ENCODE data around the gene METTL18. TPM values are rescaled to one million over a fixed set of nuclear protein-coding genes. Genes with fewer than 3 reads are reported as not detected.

METTL18 gene
- total RNA-seq, 1 donor from 2014 or later = 9.0 TPM

DNA sequence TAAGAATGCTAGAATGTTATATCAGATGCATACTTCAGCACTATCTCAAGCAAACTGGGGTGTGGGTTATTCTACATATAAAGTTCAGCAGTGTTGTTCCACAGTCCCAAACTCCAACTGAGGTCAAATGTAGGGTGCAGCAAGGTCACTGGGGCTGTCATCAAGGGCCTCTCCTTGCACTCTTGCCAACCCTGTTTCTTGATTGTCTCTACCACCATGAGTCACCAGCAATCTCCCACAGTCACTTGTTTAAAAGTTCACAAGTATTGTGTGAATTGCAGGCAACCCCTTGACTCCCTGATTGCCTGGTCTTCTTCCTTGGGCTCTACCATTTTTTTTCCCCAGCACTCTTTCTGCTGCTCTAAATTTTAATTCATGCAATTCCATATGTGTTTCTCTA, 10.6 kb downstream of the METTL18 start:
- DNase-seq = peak; percentile 40

DNA sequence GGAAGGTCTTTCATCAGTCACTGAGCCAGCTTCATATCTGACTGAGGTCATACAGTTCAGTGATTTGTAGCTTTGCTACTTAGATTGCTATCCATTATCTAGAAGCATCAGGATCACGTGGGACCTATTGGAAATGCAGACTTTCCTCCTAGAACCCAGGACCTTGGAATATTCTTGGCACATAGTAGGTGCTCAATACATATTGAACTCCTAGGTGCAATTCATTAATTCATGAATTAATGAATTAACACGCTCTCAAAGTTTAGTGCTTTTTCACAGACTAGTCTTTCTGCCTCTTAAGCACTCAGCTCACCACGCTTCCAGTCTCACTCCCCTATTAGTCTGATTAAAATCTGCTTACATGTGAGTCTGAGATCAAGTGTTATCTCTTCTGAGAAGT, 12.1 kb downstream of the METTL18 start:
- DNase-seq = no peak

DNA sequence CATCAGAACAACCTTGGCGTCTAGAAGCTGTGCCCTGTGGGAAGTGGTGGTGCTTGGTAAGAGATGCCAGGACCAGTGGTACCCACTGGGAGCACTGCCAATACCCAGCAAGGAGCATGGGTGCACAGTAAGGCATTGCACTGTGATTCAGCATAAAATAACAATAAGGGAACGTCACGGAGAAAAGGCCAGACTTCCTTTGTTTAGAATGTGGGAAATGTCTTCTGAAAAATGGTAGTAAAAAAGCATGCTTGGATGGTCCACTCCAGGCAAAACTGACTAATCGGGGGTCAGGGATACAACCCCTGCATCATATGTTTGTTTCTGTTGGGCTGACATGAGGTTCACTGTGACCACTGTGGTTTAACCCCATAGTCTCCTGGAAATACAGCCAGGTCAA, 14.7 kb downstream of the METTL18 start:
- DNase-seq = peak; percentile 86

DNA sequence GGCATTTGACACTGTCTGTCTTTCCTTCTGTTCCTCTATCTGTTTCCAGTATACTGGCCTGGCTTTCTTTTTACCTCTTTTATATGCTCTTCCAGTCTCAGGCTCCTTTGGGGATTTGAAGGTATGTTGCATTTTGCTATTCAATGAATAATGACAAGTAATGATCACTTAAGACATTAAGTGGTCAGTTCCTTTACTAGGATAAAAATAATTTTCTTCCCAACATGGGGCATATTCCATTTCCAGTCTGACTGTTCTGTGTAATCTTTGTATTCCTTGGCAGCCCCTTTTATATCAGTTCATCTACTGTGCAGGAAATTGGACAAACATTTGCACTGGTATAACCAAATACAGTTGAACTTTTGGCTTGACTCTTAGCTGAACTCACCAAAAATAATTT, 15.6 kb downstream of the METTL18 start:
- DNase-seq = peak; percentile 49

DNA sequence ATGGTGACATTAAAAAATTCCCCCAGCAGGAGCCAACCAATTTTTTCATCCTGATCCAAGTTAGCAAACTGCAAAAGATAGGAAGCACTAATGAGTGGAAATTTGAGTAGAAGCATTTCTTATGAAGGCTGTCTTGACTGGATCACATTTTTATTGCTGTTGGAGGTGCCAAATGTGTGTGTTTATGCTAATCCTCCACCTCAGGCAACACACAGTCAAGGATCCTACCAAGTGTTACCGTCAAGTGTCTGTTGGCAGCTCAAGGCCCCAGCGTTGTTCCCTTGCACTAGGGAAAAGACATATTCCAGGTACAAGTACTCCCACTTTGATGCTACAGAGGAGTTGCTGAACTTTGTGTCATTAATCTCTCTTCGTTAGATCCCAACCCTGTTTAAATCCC, 18.3 kb downstream of the METTL18 start:
- no peak for DNase-seq

DNA sequence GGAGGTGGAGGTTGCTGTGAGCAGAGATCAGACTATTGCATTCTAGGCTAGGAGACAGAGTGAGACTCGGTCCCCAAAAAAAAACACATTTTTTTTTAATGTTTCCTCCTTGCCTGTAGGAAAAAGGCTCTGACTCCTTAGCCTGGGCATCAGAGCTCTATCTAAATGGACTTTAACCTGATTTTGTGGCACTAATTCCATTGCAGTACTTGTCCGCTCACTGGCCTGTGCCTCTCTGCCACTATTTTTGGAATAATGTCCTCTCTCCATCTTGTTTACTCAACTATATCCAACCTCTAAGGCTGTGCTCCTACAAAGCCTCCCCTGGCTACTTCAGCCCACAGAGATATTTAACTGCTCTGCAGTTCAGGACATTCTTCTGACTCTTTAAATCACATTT, 26.5 kb downstream of the METTL18 start:
- DNase-seq = no peak

DNA sequence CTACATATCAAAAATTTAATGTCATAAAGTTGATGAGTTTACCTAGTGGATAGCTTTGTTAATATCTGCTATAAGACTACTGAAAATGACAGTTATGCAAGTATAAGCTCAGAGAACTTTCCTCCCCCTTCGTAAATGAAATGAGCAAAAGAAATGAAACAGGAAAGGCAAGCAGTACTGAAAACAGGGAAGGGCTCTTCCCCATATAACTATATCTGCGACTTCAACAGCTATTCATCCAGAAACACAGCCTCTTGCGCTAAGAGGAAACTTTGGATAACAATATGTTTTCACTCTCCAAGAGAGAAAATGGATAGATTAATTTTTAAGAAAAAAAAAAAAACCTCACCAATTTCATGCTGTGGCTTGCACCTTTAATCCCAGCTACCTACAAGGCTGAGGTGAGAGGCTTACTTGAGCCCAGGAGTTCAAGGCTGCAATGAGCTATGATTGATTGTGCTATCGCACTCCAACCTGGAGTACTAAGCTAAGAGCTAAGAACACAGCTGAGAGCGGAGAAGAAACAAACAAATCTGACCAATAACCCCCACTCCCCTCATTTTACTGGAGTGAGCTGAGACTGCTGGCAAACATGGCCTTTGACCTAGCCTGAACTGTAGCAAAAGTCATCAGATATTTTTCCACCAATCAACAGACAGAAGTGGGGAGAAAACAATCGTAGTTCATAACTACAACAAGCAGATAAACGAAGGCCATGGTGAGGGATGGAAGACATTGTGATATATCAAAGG, 29.0 kb downstream of the METTL18 start:
- no peak for DNase-seq

DNA sequence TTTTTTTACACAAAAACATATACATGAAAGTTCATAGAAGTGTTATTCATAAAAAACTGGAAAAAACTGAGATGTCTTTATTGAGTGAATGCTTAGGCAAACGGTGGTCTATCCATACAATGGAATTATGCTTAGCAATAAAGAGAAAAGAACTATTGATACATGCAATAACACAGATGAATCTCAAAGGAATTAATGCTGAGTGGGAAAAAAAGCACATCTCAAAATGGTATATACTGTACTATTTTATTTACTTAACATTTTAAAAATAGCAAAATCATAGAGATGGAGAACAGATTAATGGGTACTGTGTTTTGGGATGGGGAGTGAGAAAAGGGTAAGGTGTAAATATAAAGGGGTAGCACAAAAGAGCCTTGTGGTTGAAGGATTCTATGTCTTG, 29.8 kb downstream of the METTL18 start:
- no peak for DNase-seq

DNA sequence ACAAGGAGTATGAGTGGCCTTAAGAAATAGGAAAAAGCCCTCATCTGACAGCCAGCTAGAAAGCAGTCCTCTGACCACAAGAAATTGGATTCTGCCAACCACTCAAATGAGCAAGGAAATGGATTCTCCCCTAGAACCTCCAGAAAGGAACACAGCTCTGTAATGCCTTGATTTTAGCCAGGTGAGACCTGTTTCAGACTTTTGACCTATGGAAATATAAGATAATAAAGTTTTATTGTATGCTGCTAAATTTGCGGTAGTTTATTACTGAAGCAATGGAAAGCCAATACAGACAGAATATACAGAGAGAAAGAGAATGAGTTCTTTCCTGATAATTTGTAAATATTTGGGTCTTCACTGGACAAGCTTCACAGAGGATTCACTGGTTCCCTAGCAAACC, 32.0 kb downstream of the METTL18 start:
- no peak for DNase-seq

DNA sequence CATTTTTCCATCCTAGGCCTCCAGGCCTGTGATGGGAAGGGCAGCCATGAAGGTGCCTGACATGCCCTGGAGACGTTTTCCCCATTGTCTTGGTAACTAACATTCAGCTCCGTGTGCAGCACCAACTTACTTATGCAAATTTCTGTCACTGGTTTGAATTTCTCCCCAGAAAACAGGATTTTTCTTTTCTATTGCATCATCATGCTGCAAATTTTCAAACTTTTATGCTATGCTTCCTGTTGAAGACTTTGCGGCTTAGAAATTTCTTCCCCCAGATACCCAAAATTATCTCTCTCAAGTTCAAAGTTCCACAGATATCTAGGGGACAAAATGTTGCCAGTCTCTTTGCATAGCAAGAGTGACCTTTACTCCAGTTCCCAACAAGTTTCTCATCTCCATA, 35.7 kb downstream of the METTL18 start:
- no peak for DNase-seq

DNA sequence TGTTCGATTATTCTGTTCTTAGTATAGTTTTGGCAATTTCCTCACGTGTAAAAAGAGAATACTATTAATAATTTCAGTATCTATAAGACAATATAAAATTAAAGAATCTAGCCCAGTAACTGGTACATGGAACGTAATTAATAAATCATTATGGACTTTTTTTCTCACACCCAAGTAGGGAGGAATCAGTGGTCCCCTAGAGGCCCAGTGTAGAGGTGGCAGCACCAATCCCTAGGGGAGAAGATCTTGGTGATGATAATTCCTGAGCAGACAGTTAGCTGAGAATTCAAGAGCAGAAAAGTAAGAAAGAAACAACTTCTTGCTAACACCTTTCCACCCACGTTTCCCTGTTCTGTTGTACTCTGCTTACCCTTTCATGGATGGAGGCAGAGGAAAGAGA, 41.2 kb downstream of the METTL18 start:
- no peak for DNase-seq

DNA sequence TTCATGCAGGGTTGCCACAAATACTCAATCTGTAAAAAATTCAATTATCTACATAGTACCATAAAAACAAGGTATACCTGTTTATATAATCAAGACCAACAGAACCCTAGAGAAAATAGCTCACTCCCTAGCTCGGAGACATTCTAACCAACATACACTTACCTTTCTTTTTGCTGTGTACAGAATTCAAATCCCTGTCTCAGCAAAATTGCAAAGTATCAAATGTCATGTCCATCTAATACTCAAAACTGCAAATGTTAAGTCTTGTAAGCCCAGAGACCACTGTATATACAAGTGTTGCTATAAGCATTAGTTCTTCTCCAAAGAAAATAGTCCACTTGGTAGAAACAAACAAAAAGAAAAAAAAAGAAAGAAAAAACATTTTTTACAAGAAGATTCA, 44.7 kb downstream of the METTL18 start:
- no peak for DNase-seq

DNA sequence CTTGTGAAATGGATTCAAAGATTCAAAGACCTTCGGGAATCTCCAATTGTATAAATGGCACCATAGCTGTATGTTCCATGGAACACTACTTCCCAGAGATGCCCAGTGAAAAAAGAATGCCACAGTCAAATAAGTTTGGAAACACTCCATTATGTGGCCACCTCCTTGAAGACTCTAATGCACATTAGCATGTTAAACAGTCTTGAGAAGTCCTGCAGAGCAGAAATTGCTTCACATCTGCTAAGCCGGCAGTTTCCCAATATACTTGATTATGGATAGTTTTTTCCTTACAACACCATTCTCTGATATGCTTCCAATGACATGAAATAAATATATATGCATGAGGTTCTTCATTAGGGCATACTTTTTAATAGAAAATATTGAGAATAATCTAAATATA, 48.2 kb downstream of the METTL18 start:
- DNase-seq = no peak

DNA sequence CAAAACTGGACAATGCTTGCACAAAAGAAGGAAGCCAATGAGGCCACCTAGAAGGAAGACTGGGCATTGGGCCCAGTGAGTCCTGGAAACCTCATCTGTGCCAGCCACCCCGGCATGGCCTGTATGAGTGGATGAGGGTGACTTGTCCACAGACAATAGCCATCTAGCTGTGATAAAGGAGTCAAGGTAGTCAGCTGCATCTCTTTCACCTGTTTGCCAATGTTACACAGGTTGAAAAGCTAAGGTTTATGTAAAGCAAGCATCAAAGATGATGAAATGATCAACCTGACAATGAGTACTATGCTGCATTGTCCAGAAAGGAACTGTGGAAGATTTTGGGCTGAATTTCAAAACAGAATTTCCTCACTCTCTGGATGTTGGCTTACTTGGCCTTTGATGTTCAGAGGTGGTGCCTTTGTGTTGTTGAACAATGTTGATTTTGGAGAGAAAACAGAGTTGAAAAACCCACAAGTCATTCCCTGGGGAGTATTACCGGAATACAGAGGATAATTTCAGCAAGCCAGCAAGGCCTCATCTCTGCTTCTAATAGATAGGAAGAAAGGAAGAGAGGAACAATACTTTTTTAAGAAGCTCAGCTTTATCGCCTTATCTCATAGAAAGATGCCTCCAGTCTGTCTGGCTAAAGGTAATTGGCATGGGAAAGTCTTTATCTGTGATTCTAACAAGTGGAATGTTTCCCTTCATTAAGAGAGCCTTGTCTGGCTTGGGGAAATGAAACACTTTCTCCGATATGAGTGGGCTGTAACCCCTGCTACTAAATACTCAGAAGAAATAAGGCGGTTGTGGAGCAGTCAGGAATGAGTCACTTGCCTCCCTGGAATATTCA, 49.5 kb downstream of the METTL18 start:
- peak; percentile 86 for DNase-seq

Other genes starting within 250 kb of the METTL18 start
- gene F5, start 208.4 kb downstream of the METTL18 start, total RNA-seq = not detected in 2 replicates
- gene SELP, start 164.8 kb downstream of the METTL18 start, total RNA-seq = 2.6 and 5.3 TPM in 2 replicates
- gene SELL, start 83.3 kb downstream of the METTL18 start, total RNA-seq = 0.34 and 1.6 TPM in 2 replicates
- gene SELE, start 60.8 kb downstream of the METTL18 start, total RNA-seq = 5.7 and 24.3 TPM in 2 replicates
- 8.3 and 11.6 TPM in 2 replicates for gene SCYL3, start 99.0 kb upstream of the METTL18 start, total RNA-seq

Measured in dermis blood vessel endothelial cell (primary cell).